ENCODE measurements around the gene TMPRSS9.
"Not testable (repeated sequence)": the region's sequence is repeated elsewhere in the genome, so short reads cannot be mapped to it uniquely, and the experiment has no call there.

The TMPRSS9 gene

DNA sequence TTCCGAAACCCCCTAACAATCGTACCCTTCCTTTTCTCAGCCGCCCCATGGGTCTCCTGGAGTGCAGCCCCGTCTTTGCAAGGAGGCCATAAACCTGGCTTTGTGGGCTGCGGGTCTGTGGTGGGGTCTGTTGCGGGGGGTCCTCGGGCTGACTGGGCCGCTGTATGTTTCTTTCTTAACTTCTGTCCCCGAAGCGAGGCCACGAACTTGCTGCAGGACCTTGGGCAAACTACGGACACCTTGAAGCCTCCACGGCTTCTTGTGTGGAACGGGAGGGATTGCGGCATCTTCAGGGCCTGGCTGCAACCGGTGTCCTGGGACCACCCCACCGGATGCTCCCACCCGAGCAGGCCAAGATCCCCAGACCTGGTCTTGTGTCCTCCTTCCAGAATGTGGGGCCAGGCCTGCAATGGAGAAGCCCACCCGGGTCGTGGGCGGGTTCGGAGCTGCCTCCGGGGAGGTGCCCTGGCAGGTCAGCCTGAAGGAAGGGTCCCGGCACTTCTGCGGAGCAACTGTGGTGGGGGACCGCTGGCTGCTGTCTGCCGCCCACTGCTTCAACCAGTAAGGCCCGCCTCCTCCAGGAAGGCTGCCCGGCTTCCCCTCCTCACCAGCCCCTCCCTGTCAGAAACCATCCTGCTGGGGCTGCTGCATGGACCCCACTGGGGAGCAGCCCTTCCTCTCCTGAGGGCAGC is 55.4 kb downstream of the TMPRSS9 start:
- no peaks in the 10 kb centered on the region for H4K20me1 ChIP-seq (ENCODE audit: insufficient read depth, low read length)
- no peaks in the 10 kb centered on the region for H3K9me3 ChIP-seq (ENCODE audit: low read length)
- TF ChIP-seq CTCF (IDR thresholded peaks at IDR 0.05; ENCODE audit: low read length) (no peak), EZH2 (IDR thresholded peaks at IDR 0.05; ENCODE audit: borderline replicate concordance, low read length) (no peak)
- H3K27me3 ChIP-seq (ENCODE audit: insufficient read depth, low read length) = no peaks in the 10 kb centered on the region; the same call in 1 of the 2 replicates
- peaks cover 28% of the 10 kb centered on the region for H3K36me3 ChIP-seq (ENCODE audit: insufficient read depth, low read length)
- no peak overlapping the region for H3K27ac ChIP-seq (ENCODE audit: low read depth, low read length, poor library complexity, severe bottlenecking)
- H3K9me2 ChIP-seq (ENCODE audit: low read depth, low read length) = no peaks in the 10 kb centered on the region
- H2AFZ ChIP-seq (ENCODE audit: low read length) = no peak overlapping the region
- no peaks in the 10 kb centered on the region for H3K79me2 ChIP-seq (ENCODE audit: insufficient read depth, low read length)
- no peak overlapping the region for H3K4me3 ChIP-seq (ENCODE audit: low read depth, low read length, poor library complexity, severe bottlenecking)
- H3K9ac ChIP-seq (ENCODE audit: low read length) = no peak overlapping the region
- no peaks in the 10 kb centered on the region for H3F3A ChIP-seq (ENCODE audit: insufficient read depth, low read length)
- no peak overlapping the region for H3K4me2 ChIP-seq (ENCODE audit: low read length)
- H3K4me1 ChIP-seq (ENCODE audit: insufficient read depth, low read length, severe bottlenecking) = no peaks in the 10 kb centered on the region

DNA sequence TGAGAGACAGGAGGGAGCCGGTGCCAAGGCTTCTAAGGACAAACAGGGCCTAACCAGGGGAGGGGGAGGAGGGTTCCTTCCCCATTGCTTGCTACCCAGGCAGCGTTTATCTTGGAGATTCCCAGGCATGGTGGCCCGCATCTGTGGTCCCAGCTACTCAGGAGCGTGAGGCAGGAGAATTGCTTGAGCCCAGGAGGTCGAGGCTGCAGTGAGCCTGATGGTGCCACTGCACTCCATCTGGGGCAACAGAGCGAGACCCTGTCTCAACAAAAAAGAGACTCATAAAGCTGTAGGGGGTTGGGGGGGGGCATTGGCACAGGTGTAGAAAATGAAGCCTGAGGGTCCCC is 55.9 kb downstream of the TMPRSS9 start:
- H3K27me3 ChIP-seq (ENCODE audit: insufficient read depth, low read length) = no peaks in the 10 kb centered on the region
- H3K9ac ChIP-seq (ENCODE audit: low read length) = no peak overlapping the region
- H2AFZ ChIP-seq (ENCODE audit: low read length) = no peak overlapping the region
- no peaks in the 10 kb centered on the region for H3F3A ChIP-seq (ENCODE audit: insufficient read depth, low read length)
- H3K79me2 ChIP-seq (ENCODE audit: insufficient read depth, low read length) = no peaks in the 10 kb centered on the region
- no peaks in the 10 kb centered on the region for H3K9me2 ChIP-seq (ENCODE audit: low read depth, low read length)
- no peak overlapping the region for H3K4me2 ChIP-seq (ENCODE audit: low read length)
- H3K27ac ChIP-seq (ENCODE audit: low read depth, low read length, poor library complexity, severe bottlenecking) = no peak overlapping the region
- no peak overlapping the region for H3K4me3 ChIP-seq (ENCODE audit: low read depth, low read length, poor library complexity, severe bottlenecking)
- H4K20me1 ChIP-seq (ENCODE audit: insufficient read depth, low read length) = no peaks in the 10 kb centered on the region
- no peaks in the 10 kb centered on the region for H3K4me1 ChIP-seq (ENCODE audit: insufficient read depth, low read length, severe bottlenecking)
- H3K36me3 ChIP-seq (ENCODE audit: insufficient read depth, low read length) = peaks cover 28% of the 10 kb centered on the region
- TF ChIP-seq EZH2 (IDR thresholded peaks at IDR 0.05; ENCODE audit: borderline replicate concordance, low read length) (no peak), CTCF (IDR thresholded peaks at IDR 0.05; ENCODE audit: low read length) (no peak)
- H3K9me3 ChIP-seq (ENCODE audit: low read length) = no peaks in the 10 kb centered on the region

DNA sequence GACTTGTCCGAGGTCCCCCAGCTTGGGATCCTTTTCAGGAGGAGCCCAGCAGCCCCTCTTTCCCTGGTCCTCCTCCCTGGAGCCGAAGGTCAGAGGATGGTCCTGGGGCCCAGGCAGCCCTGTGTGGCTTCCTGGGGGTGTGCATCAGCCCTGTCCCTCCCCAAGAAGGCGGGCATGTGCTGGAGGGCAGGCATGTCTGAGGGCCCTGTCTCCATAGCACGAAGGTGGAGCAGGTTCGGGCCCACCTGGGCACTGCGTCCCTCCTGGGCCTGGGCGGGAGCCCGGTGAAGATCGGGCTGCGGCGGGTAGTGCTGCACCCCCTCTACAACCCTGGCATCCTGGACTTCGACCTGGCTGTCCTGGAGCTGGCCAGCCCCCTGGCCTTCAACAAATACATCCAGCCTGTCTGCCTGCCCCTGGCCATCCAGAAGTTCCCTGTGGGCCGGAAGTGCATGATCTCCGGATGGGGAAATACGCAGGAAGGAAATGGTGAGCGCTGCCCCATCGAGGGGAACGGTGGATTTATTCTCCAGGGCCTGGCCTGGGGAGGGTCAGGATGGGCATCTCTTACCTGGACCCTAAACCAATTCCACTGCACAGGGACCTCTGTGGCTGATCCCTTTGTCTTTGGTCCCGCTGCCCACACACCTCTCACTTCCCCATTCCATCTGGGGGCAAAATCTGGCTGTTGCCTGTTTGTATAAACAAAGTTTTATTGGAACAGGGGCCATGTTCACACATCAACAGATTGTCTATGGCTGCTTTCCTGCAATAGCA is 56.4 kb downstream of the TMPRSS9 start:
- H3F3A ChIP-seq (ENCODE audit: insufficient read depth, low read length) = no peaks in the 10 kb centered on the region
- no peak overlapping the region for H3K4me3 ChIP-seq (ENCODE audit: low read depth, low read length, poor library complexity, severe bottlenecking)
- no peaks in the 10 kb centered on the region for H4K20me1 ChIP-seq (ENCODE audit: insufficient read depth, low read length)
- TF ChIP-seq CTCF (IDR thresholded peaks at IDR 0.05; ENCODE audit: low read length) (no peak), EZH2 (IDR thresholded peaks at IDR 0.05; ENCODE audit: borderline replicate concordance, low read length) (no peak)
- no peaks in the 10 kb centered on the region for H3K4me1 ChIP-seq (ENCODE audit: insufficient read depth, low read length, severe bottlenecking)
- H3K36me3 ChIP-seq (ENCODE audit: insufficient read depth, low read length) = peaks cover 28% of the 10 kb centered on the region
- no peak overlapping the region for H3K27ac ChIP-seq (ENCODE audit: low read depth, low read length, poor library complexity, severe bottlenecking)
- no peaks in the 10 kb centered on the region for H3K9me3 ChIP-seq (ENCODE audit: low read length)
- no peaks in the 10 kb centered on the region for H3K9me2 ChIP-seq (ENCODE audit: low read depth, low read length)
- no peaks in the 10 kb centered on the region for H3K27me3 ChIP-seq (ENCODE audit: insufficient read depth, low read length)
- no peak overlapping the region for H3K4me2 ChIP-seq (ENCODE audit: low read length)
- H3K79me2 ChIP-seq (ENCODE audit: insufficient read depth, low read length) = no peaks in the 10 kb centered on the region
- no peak overlapping the region for H2AFZ ChIP-seq (ENCODE audit: low read length)
- H3K9ac ChIP-seq (ENCODE audit: low read length) = no peak overlapping the region

DNA sequence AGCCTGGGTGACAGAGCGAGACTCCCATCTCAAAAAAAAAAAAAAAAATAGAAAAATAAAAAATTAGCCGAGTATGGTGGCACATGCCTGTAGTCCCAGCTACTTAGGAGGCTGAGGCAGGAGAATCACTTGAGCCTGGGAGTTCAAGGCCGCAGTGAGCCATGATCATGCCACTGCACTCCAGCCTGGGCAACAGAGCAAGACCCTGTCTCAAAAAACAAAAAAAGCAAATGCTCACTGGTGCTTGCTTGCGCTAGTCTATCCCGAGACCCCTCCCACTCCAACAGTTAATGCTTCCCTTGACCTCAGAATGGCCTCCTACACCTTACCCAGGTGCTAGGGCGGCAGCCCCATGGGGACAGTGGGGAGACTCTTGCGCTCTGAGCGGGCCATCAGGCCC is 57.4 kb downstream of the TMPRSS9 start:
- H3K9ac ChIP-seq (ENCODE audit: low read length); H2AFZ ChIP-seq (ENCODE audit: low read length); H3F3A ChIP-seq (ENCODE audit: insufficient read depth, low read length); H3K9me2 ChIP-seq (ENCODE audit: low read depth, low read length); H3K9me3 ChIP-seq (ENCODE audit: low read length); H3K79me2 ChIP-seq (ENCODE audit: insufficient read depth, low read length); H3K4me1 ChIP-seq (ENCODE audit: insufficient read depth, low read length, severe bottlenecking); H3K4me2 ChIP-seq (ENCODE audit: low read length); H4K20me1 ChIP-seq (ENCODE audit: insufficient read depth, low read length); H3K27ac ChIP-seq (ENCODE audit: low read depth, low read length, poor library complexity, severe bottlenecking); H3K27me3 ChIP-seq (ENCODE audit: insufficient read depth, low read length); H3K4me3 ChIP-seq (ENCODE audit: low read depth, low read length, poor library complexity, severe bottlenecking): not testable (repeated sequence)
- peaks cover 28% of the 10 kb centered on the region for H3K36me3 ChIP-seq (ENCODE audit: insufficient read depth, low read length)
